ENCODE data around the gene GAGE10. TPM values are rescaled to one million over a fixed set of nuclear protein-coding genes. Genes with fewer than 3 reads are reported as not detected.

The GAGE10 gene
- total and polyA plus RNA-seq, 11 donors = not detected

DNA sequence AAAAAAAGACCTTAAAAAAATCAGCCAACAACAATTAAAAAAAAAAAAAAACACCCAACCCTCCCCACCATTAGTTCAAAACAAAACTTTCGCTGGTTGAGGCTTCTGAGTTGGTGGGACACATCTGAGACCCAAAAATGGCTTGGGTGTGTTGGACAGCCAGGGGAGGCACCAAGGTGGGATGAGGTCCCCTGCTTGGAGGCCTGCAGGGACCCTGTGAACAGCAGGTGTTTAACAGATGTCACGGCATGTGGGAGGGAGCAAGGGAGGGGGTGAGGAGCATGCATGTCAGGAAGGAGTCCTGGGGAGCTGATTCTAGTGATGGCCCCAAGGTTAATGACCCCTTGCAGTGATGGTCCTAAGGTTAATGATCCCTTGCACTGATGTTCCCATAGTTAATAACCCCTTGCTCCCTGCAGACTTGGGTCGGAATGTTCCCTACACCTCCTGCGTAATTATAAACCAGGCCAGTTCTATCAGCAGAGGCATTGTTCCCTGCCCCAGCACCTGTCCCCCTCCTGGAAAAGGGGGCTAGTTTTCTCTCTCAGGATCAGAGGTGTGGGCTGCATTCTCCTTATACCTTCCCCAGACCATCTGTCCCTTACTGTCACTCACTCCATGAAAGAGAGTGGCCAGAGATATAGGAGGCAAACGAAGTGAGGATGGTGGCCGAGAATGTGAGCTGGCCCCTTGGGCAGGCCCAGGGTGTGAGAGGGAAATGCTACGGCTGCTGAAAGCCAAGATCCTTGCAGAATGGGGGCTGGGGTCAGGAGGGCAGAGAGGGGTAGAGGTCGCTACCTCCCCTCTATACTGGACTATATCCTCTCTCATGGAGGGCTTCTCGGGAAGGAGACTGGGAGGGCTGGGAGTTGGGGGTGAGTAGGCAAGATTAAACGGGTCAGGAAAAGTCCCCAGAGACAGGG, 36.7 kb upstream of the GAGE10 start:
- Histone ChIP-seq H3K36me3 (no peaks in the 10 kb centered on the region), H3K4me1 (peaks cover 0 to 23% (median 9%) of the 10 kb centered on the region in 12 donors), H3K27me3 (peaks cover 0 to 6% (median 0%) of the 10 kb centered on the region in 9 donors), H3K27ac (no peak overlapping the region), H3K9me3 (no peaks in the 10 kb centered on the region), H3K4me3 (no peak overlapping the region)
- ATAC-seq (no peak), DNase-seq (no peak)
- TF ChIP-seq CTCF (IDR thresholded peaks at IDR 0.05) = no peak
- no peak for TF ChIP-seq POLR2A (IDR thresholded peaks at IDR 0.05)
- intact Hi-C loops (cut with DNase I) = loop anchor here in 3 of 10 donors (5.0 to 10.0 kb wide), 3 partner anchors 62 to 74 kb away; partner anchors contain the start of gene SYP (in 1 of the 3)
- WGBS, 4 donors = 69 to 78% (median 74%) methylated on average over 10 of the region's 10 CpGs

- Histone ChIP-seq H3K4me3 (peak overlapping the region in 11 of 12 donors; percentile 12 to 93 (median 75)), H3K27ac (peak overlapping the region; percentile 73 to 98 (median 90)), H3K36me3 (no peaks in the 10 kb centered on the region), H3K4me1 (peaks cover 0 to 31% (median 17%) of the 10 kb centered on the region in 12 donors), H3K9me3 (no peaks in the 10 kb centered on the region), H3K27me3 (no peaks in the 10 kb centered on the region)
- intact Hi-C loops (cut with DNase I) = loop anchor here in 3 of 10 donors (5.0 to 10.0 kb wide), 3 partner anchors 64 to 76 kb away; partner anchors contain the start of gene SYP (in 1 of the 3)
- 0 to 43% (median 17%) methylated on average over 4 of the region's 4 CpGs for WGBS, 4 donors
- DNase-seq = no peak
- no peak for ATAC-seq
- TF ChIP-seq POLR2A (IDR thresholded peaks at IDR 0.05) (no peak), CTCF (IDR thresholded peaks at IDR 0.05) (no peak)
Measured at GRCh38 chrX:49268702-49269009, 34.8 kb upstream of the GAGE10 start.

GRCh38 chrX:49269010-49269766, 34.3 kb upstream of the GAGE10 start:
- DNase-seq = peak; percentile 96 to 98 (median 97)
- intact Hi-C loops (cut with DNase I) = loop anchor here in 3 of 10 donors (5.0 to 10.0 kb wide), 3 partner anchors 64 to 77 kb away; partner anchors contain the start of gene SYP (in 1 of the 3)
- no peaks in the 10 kb centered on the region for H3K36me3 ChIP-seq
- H3K4me3 ChIP-seq = peak overlapping the region; percentile 29 to 93 (median 74)
- peak overlapping the region; percentile 85 to 98 (median 90) for H3K27ac ChIP-seq
- WGBS, 4 donors = 0 to 52% (median 23%) methylated on average over 45 of the region's 45 CpGs
- TF ChIP-seq POLR2A (IDR thresholded peaks at IDR 0.05) (peak in 1 of 2 donors; percentile 73), CTCF (IDR thresholded peaks at IDR 0.05) (no peak)
- ATAC-seq = peak; percentile 94 to 98 (median 96)
- H3K27me3 ChIP-seq = no peaks in the 10 kb centered on the region
- peaks cover 0 to 34% (median 17%) of the 10 kb centered on the region in 12 donors for H3K4me1 ChIP-seq
- no peaks in the 10 kb centered on the region for H3K9me3 ChIP-seq

Measured in heart left ventricle (tissue), 16 donors.